ENCODE results near the gene U2AF1L4.

DNA sequence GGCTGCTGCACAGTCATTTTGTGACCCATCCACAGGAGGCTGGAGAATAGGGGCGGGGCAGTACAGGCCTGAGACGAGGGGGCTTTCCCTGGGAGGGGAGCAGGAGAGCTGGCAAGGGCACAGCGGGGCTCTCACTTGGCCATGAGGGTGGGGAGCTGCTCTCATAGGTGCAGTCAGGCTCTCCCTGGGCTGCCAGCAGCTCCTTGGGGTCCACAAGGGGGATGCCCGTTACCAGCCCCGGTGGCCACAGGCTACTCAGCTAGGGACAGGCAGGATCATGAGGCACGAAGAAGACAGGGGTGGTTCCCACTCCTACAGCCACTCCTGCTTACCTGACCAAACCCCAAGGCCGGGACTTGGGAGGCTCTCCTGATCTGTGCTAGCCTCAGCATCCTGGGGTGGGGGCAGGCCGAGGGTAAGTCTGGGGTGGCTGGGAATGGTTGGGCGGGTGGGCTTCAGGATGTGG, 46.6 kb upstream of the U2AF1L4 start:
- TF ChIP-seq CTCF (IDR thresholded peaks at IDR 0.05; ENCODE audit: extremely low read depth in 1 of 2, insufficient read depth in 1 of 2, low read depth in 1 of 2, low read length in 2 of 2): no peak
- TF ChIP-seq POLR2A (IDR thresholded peaks at IDR 0.05; ENCODE audit: low read depth, low read length): no peak
- TF ChIP-seq EZH2 (IDR thresholded peaks at IDR 0.05; ENCODE audit: borderline replicate concordance, low read depth, low read length, severe bottlenecking): no peak
